WTC11 (cell line): ENCODE measurements around the gene TRAF3IP1. TPM values are rescaled to one million over a fixed set of nuclear protein-coding genes. Genes with fewer than 3 reads are reported as not detected.
"Not testable (repeated sequence)": the region's sequence is repeated elsewhere in the genome, so short reads cannot be mapped to it uniquely, and the experiment has no call there.

Experiments used
- ATAC-seq: fragments of 200-7000 bp; cut with Tn5 transposase; 2 replicates; pipeline ENCODE4 v1.10.0; 2021; ENCODE audit warnings: mild to moderate bottlenecking, moderate library complexity
- CTCF ChIA-PET: fragments of 300-600 bp; sonication (Branson Sonifier 250); formaldehyde crosslinking; loops from one replicate; lab custom pipeline; 2021; ENCODE audit warnings: antibody characterized with exemption; lab: Charles Lee
- POLR2A ChIA-PET: fragments of 350-600 bp; sonication (Branson Sonifier 250); formaldehyde crosslinking; loops from one replicate; lab custom pipeline; 2021; ENCODE audit warnings: antibody characterized with exemption; lab: Charles Lee
- DNase-seq: peaks from one replicate; pipeline ENCODE4 v3.0.0; 2021; ENCODE audit warnings: low spot score
- H3K27ac Mint-ChIP-seq: 2 replicates; pipeline ENCODE4 v1.8.0; 2021; ENCODE audit warnings: mixed read lengths
- H3K27me3 Mint-ChIP-seq: 2 replicates; pipeline ENCODE4 v1.8.0; 2021; ENCODE audit warnings: low read depth, mild to moderate bottlenecking, moderate library complexity, mixed read lengths
- H3K36me3 Mint-ChIP-seq: 2 replicates; pipeline ENCODE4 v1.8.0; 2021; ENCODE audit warnings: mixed read lengths
- H3K4me1 Mint-ChIP-seq: 2 replicates; pipeline ENCODE4 v1.8.0; 2022; ENCODE audit warnings: mixed read lengths
- H3K4me3 Mint-ChIP-seq: 2 replicates; pipeline ENCODE4 v1.8.0; 2021; ENCODE audit warnings: mild to moderate bottlenecking, moderate library complexity, mixed read lengths
- H3K9me3 Mint-ChIP-seq: 2 replicates; pipeline ENCODE4 v1.8.0; 2021; ENCODE audit warnings: mixed read lengths
- CREB1 ChIP-seq: sonication (generic); formaldehyde crosslinking; IDR thresholded peaks from 2 replicates; pipeline ENCODE4 v1.8.0; 2023; ENCODE audit warnings: mild to moderate bottlenecking, missing genetic modification reagents
- ELF4 ChIP-seq: sonication (generic); formaldehyde crosslinking; IDR thresholded peaks from 2 replicates; pipeline ENCODE4 v1.8.1; 2022; ENCODE audit warnings: low read depth, mild to moderate bottlenecking, moderate library complexity, missing genetic modification reagents
- EMX1 ChIP-seq: fragments of 250-450 bp; sonication (Bioruptor Pico); IDR thresholded peaks from 2 replicates; pipeline ENCODE4 v1.8.0; 2021; ENCODE audit warnings: mild to moderate bottlenecking
- GABPB1 ChIP-seq: sonication (generic); formaldehyde crosslinking; IDR thresholded peaks from 2 replicates; pipeline ENCODE4 v1.8.1; 2023; ENCODE audit warnings: mild to moderate bottlenecking, missing genetic modification reagents
- GRHL2 ChIP-seq: fragments of 250-450 bp; sonication (Bioruptor Pico); IDR thresholded peaks from 2 replicates; pipeline ENCODE4 v1.8.0; 2022; ENCODE audit warnings: mild to moderate bottlenecking, moderate library complexity; ENCODE audit not compliant: insufficient replicate concordance, severe bottlenecking
- JAZF1 ChIP-seq: fragments of 250-450 bp; sonication (Bioruptor Pico); IDR thresholded peaks from 2 replicates; pipeline ENCODE4 v1.9.0; 2021; ENCODE audit warnings: moderate library complexity, mild to moderate bottlenecking, inconsistent platforms
- NFATC4 ChIP-seq: fragments of 250-450 bp; sonication (Bioruptor Pico); IDR thresholded peaks from 2 replicates; pipeline ENCODE4 v1.9.0; 2021; ENCODE audit warnings: mild to moderate bottlenecking
- NFE2L1 ChIP-seq: sonication (generic); formaldehyde crosslinking; IDR thresholded peaks from 2 replicates; pipeline ENCODE4 v1.8.1; 2023; ENCODE audit warnings: missing genetic modification reagents
- NR1H2 ChIP-seq: sonication (generic); formaldehyde crosslinking; IDR thresholded peaks from 2 replicates; pipeline ENCODE4 v1.9.0; 2021; ENCODE audit warnings: mild to moderate bottlenecking, moderate library complexity, missing genetic modification reagents
- NR2C2 ChIP-seq: sonication (generic); formaldehyde crosslinking; IDR thresholded peaks from 2 replicates; pipeline ENCODE4 v1.8.0; 2022; ENCODE audit warnings: mild to moderate bottlenecking, missing genetic modification reagents
- OVOL2 ChIP-seq: fragments of 250-450 bp; sonication (Bioruptor Pico); IDR thresholded peaks from 2 replicates; pipeline ENCODE4 v1.9.0; 2021; ENCODE audit warnings: mild to moderate bottlenecking, borderline replicate concordance
- PRDM15 ChIP-seq: sonication (generic); formaldehyde crosslinking; IDR thresholded peaks from 2 replicates; pipeline ENCODE4 v1.8.0; 2022; ENCODE audit warnings: missing genetic modification reagents
- SOX15 ChIP-seq: fragments of 250-450 bp; sonication (Bioruptor Pico); IDR thresholded peaks from 2 replicates; pipeline ENCODE4 v1.9.0; 2021; ENCODE audit warnings: mild to moderate bottlenecking
- SP1 ChIP-seq: sonication (generic); formaldehyde crosslinking; conservative IDR thresholded peaks from 2 replicates; pipeline ENCODE4 v1.8.1; 2022; ENCODE audit warnings: missing genetic modification reagents
- TEAD1 ChIP-seq: sonication (generic); formaldehyde crosslinking; IDR thresholded peaks from 2 replicates; pipeline ENCODE4 v1.8.0; 2022; ENCODE audit warnings: mild to moderate bottlenecking, missing genetic modification reagents
- TEAD4 ChIP-seq: sonication (generic); formaldehyde crosslinking; IDR thresholded peaks from 2 replicates; pipeline ENCODE4 v1.8.0; 2022; ENCODE audit warnings: mild to moderate bottlenecking, missing genetic modification reagents
- ZBTB43 ChIP-seq: sonication (generic); formaldehyde crosslinking; IDR thresholded peaks from 2 replicates; pipeline ENCODE4 v1.8.1; 2023; ENCODE audit warnings: mild to moderate bottlenecking, missing genetic modification reagents
- ZMAT4 ChIP-seq: fragments of 250-450 bp; sonication (Bioruptor Pico); IDR thresholded peaks from 2 replicates; pipeline ENCODE4 v1.9.0; 2021; ENCODE audit warnings: mild to moderate bottlenecking
- ZNF396 ChIP-seq: fragments of 250-450 bp; sonication (Bioruptor Pico); IDR thresholded peaks from 2 replicates; pipeline ENCODE4 v1.8.0; 2021; ENCODE audit warnings: mild to moderate bottlenecking, moderate library complexity, borderline replicate concordance
- total RNA-seq: library from RNA; stranded (reverse); gene quantifications from 3 replicates; pipeline ENCODE4 v1.2.3, GENCODE V29; 2021
- TF ChIP-seq, protein P1 (sequence below): fragments of 200-600 bp; IDR thresholded peaks from 2 replicates; pipeline ENCODE4 v1.8.0; 2022; ENCODE audit warnings: antibody characterized with exemption

The TRAF3IP1 gene
- total RNA-seq, 1 experiment from 2014 or later = 18.7 TPM

GRCh38 chr2:238440767-238441166 lies 120.4 kb downstream of the TRAF3IP1 start:
- TF ChIP-seq, protein P1, sequence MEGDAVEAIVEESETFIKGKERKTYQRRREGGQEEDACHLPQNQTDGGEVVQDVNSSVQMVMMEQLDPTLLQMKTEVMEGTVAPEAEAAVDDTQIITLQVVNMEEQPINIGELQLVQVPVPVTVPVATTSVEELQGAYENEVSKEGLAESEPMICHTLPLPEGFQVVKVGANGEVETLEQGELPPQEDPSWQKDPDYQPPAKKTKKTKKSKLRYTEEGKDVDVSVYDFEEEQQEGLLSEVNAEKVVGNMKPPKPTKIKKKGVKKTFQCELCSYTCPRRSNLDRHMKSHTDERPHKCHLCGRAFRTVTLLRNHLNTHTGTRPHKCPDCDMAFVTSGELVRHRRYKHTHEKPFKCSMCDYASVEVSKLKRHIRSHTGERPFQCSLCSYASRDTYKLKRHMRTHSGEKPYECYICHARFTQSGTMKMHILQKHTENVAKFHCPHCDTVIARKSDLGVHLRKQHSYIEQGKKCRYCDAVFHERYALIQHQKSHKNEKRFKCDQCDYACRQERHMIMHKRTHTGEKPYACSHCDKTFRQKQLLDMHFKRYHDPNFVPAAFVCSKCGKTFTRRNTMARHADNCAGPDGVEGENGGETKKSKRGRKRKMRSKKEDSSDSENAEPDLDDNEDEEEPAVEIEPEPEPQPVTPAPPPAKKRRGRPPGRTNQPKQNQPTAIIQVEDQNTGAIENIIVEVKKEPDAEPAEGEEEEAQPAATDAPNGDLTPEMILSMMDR = no peak
- TF ChIP-seq JAZF1 (CRISPR knock-in tag) (no peak), TEAD4 (CRISPR knock-in tag) (no peak), ZNF396 (no peak), TEAD1 (no peak), GRHL2 (CRISPR knock-in tag) (no peak), ZMAT4 (no peak)
- TF ChIP-seq, all 79 proteins: peak for 0
- ChIA-PET CTCF (interaction anchor here (0.6 kb wide), 1 partner anchor 79 kb away, joined by 3 read pairs; no protein-coding TSS in a partner anchor), POLR2A (no interaction called here)
- no peaks in the 10 kb centered on the region for H3K27me3 Mint-ChIP-seq
- ATAC-seq (no peak), DNase-seq (no peak)
- H3K9me3 Mint-ChIP-seq = no peaks in the 10 kb centered on the region
- H3K27ac Mint-ChIP-seq = 0 out of 2 replicates have a peak overlapping the region, but pooled peaks have one; percentile 3
- H3K4me3 Mint-ChIP-seq = no peak overlapping the region
- peaks cover 36% of the 10 kb centered on the region for H3K36me3 Mint-ChIP-seq
- H3K4me1 Mint-ChIP-seq = peaks cover 19% of the 10 kb centered on the region

- no peak for ATAC-seq
- peaks cover 39% of the 10 kb centered on the region for H3K36me3 Mint-ChIP-seq
- TF ChIP-seq PRDM15 = no peak
- TF ChIP-seq NR1H2 = no peak
- 0 out of 2 replicates have a peak, but pooled peaks have one; percentile 56 for TF ChIP-seq GABPB1
- TF ChIP-seq, all 79 proteins: peak for 1
- 0 out of 2 replicates have a peak overlapping the region, but pooled peaks have one; percentile 81 for H3K27ac Mint-ChIP-seq
- no peaks in the 10 kb centered on the region for H3K27me3 Mint-ChIP-seq
- POLR2A ChIA-PET = interaction anchor here (0.5 kb wide), 1 partner anchor 758 kb away, joined by 3 read pairs; no protein-coding TSS in a partner anchor
- no peak overlapping the region for H3K4me3 Mint-ChIP-seq
- no peaks in the 10 kb centered on the region for H3K9me3 Mint-ChIP-seq
- peaks cover 19% of the 10 kb centered on the region for H3K4me1 Mint-ChIP-seq
- no peak for DNase-seq
- CTCF ChIA-PET = interaction anchor here (0.6 kb wide), 1 partner anchor 80 kb away, joined by 3 read pairs; no protein-coding TSS in a partner anchor
Measured at GRCh38 chr2:238441262-238442114, 121.2 kb downstream of the TRAF3IP1 start.

GRCh38 chr2:238442257-238442656 lies 121.9 kb downstream of the TRAF3IP1 start:
- POLR2A ChIA-PET = interaction anchor here (0.5 kb wide), 1 partner anchor 759 kb away, joined by 3 read pairs; no protein-coding TSS in a partner anchor
- H3K27me3 Mint-ChIP-seq, H3K9me3 Mint-ChIP-seq, DNase-seq, H3K27ac Mint-ChIP-seq, CTCF ChIA-PET, H3K4me3 Mint-ChIP-seq, ATAC-seq: not testable (repeated sequence)
- Mint-ChIP-seq H3K36me3 (peaks cover 40% of the 10 kb centered on the region), H3K4me1 (peaks cover 19% of the 10 kb centered on the region)

DNA sequence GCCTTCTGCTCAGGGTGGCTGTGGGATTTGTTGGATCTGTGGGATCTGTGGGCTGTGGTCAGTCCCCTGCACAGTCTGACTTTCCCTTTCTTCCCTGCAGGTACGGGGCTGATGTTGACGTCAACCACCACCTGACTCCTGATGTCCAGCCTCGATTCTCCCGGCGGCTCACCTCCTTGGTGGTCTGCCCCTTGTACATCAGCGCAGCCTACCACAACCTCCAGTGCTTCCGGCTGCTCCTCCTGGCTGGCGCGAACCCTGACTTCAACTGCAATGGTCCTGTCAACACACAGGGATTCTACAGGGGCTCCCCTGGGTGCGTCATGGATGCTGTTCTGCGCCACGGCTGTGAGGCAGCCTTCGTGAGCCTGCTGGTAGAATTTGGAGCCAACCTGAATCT lies 123.9 kb downstream of the TRAF3IP1 start:
- POLR2A ChIA-PET = no interaction called here
- ATAC-seq = no peak
- TF ChIP-seq, protein P1 = no peak
- TF ChIP-seq EMX1 (CRISPR knock-in tag) (no peak), NFE2L1 (no peak), SOX15 (CRISPR knock-in tag) (no peak), CREB1 (CRISPR knock-in tag) (no peak), OVOL2 (CRISPR knock-in tag) (no peak), ZBTB43 (CRISPR knock-in tag) (no peak), SP1 (CRISPR knock-in tag) (no peak), NFATC4 (CRISPR knock-in tag) (no peak), NR2C2 (CRISPR knock-in tag) (no peak), ELF4 (CRISPR knock-in tag) (no peak)

More for the DNA sequence above, 123.9 kb downstream of the TRAF3IP1 start:
- Mint-ChIP-seq H3K9me3 (no peaks in the 10 kb centered on the region), H3K36me3 (peaks cover 45% of the 10 kb centered on the region), H3K27ac (peak overlapping the region; percentile 71; the same call in 1 of the 2 replicates), H3K4me3 (no peak overlapping the region), H3K4me1 (peaks cover 19% of the 10 kb centered on the region), H3K27me3 (no peaks in the 10 kb centered on the region)
- DNase-seq = no peak
- CTCF ChIA-PET = interaction anchor here (1.2 kb wide), 1 partner anchor 74 kb away, joined by 3 read pairs; no protein-coding TSS in a partner anchor
